ENCODE results near the gene AZIN2. TPM values are rescaled to one million over a fixed set of nuclear protein-coding genes. Genes with fewer than 3 reads are reported as not detected.

AZIN2 gene
- total and polyA plus RNA-seq, 2 donors (not counting 3 experiments of a cell fraction or from before 2014, with no cell fraction given): 0.91 to 1.4 TPM

GRCh38 chr1:33070628-33071027 lies 10.3 kb upstream of the AZIN2 start:
- no TSS peak for BruUV-seq (replicated peaks)
- Histone ChIP-seq H3K27ac (ENCODE audit: insufficient read depth, low read depth, low read length) (no peak overlapping the region), H3K79me2 (ENCODE audit: control insufficient read depth, insufficient read depth, low read length) (no peaks in the 10 kb centered on the region), H3K4me1 (ENCODE audit: control insufficient read depth, extremely low read depth, insufficient read depth, low read length) (no peaks in the 10 kb centered on the region), H3K36me3 (ENCODE audit: control insufficient read depth in 2 of 2, extremely low read depth in 1 of 2, insufficient read depth in 2 of 2, low read length in 2 of 2) (no peaks in the 10 kb centered on the region), H3K9ac (replicated peaks; ENCODE audit: extremely low read depth, insufficient read depth, low read length) (no peak overlapping the region), H3K9me3 (replicated peaks; ENCODE audit: control insufficient read depth, insufficient read depth, low read length) (no peaks in the 10 kb centered on the region), H3K4me3 (replicated peaks in 1 of 3; ENCODE audit: insufficient read depth in 1 of 3, low read depth in 1 of 3, low read length in 3 of 3) (no peak overlapping the region), H3K4me2 (ENCODE audit: insufficient read depth, low read length) (no peak overlapping the region), H3K9me1 (replicated peaks; ENCODE audit: control insufficient read depth, extremely low read depth, insufficient read depth, low read length) (no peaks in the 10 kb centered on the region), H3K27me3 (ENCODE audit: control insufficient read depth in 2 of 2, insufficient read depth in 2 of 2, low read length in 2 of 2) (peaks cover 0 to 4% of the 10 kb centered on the region in 2 experiments), H2AFZ (ENCODE audit: low read depth, low read length) (no peak overlapping the region), H4K20me1 (replicated peaks; ENCODE audit: control insufficient read depth, extremely low read depth, insufficient read depth, low read length) (no peaks in the 10 kb centered on the region)
- no peak for TF ChIP-seq JUN (IDR thresholded peaks at IDR 0.05; ENCODE audit: borderline replicate concordance, insufficient read depth, insufficient read length, low read depth)
- TF ChIP-seq GATA2 (IDR thresholded peaks at IDR 0.05; ENCODE audit: insufficient read depth, insufficient read length, low read depth, low read length): no peak
- TF ChIP-seq CTCF (IDR thresholded peaks at IDR 0.05; ENCODE audit: extremely low read depth in 1 of 2, insufficient read depth in 1 of 2, low read depth in 1 of 2, low read length in 2 of 2): no peak
- no peak for TF ChIP-seq POLR2A (IDR thresholded peaks at IDR 0.05; ENCODE audit: low read depth, low read length)
- no peak for TF ChIP-seq MAX (IDR thresholded peaks at IDR 0.05; ENCODE audit: insufficient read depth, insufficient read length)
- no peak for TF ChIP-seq POLR2AphosphoS5 (IDR thresholded peaks at IDR 0.05; ENCODE audit: insufficient read depth, low read depth, low read length)
- TF ChIP-seq MYC (IDR thresholded peaks at IDR 0.05; ENCODE audit: low read depth, low read length): no peak
- no peak for TF ChIP-seq EZH2 (IDR thresholded peaks at IDR 0.05; ENCODE audit: borderline replicate concordance, low read depth, low read length, severe bottlenecking)
- no peak for TF ChIP-seq FOS (IDR thresholded peaks at IDR 0.05; ENCODE audit: borderline replicate concordance, insufficient read depth, low read length)
- ChIA-PET POLR2A (no interaction called here), CTCF (no interaction called here)
- intact Hi-C loops (cut with micrococcal nuclease) (no loop called here), dilution Hi-C loops (cut with MboI; ENCODE audit: extremely low pct_ligation_motif_present, low sequenced_read_pairs) (no loop called here)
- no peak for FAIRE-seq
- no peak for DNase-seq (ENCODE audit: low read depth, low spot score)
